Suprapubic skin (tissue), 4 donors: ENCODE results near the gene JOSD2.

ENCODE experiments used
- CTCF ChIP-seq, 2 donors: fragments of 200-600 bp in 1 of 2; fragments of 450-650 bp in 1 of 2; sonication (generic) in 1 of 2; IDR thresholded peaks; one replicate each; pipeline ENCODE4 v1.5.1; 2016 to 2019; ENCODE audit warnings: antibody characterized with exemption in 2 of 2, mild to moderate bottlenecking in 1 of 2, moderate library complexity in 1 of 2
- EP300 ChIP-seq: sonication (generic); formaldehyde crosslinking; IDR thresholded peaks from one replicate; pipeline ENCODE4 v1.6.1; 2017; ENCODE audit warnings: antibody characterized with exemption
- POLR2A ChIP-seq, 2 donors: fragments of 450-650 bp; IDR thresholded peaks; one replicate each; pipeline ENCODE4 v1.6.1; 2017; ENCODE audit warnings: antibody characterized with exemption in 2 of 2, mild to moderate bottlenecking in 2 of 2, moderate library complexity in 2 of 2
- POLR2AphosphoS5 ChIP-seq, 3 donors: sonication (generic); formaldehyde crosslinking; IDR thresholded peaks; one replicate each; pipeline ENCODE4 v1.6.1; 2017; ENCODE audit warnings: antibody characterized with exemption in 3 of 3

- TF ChIP-seq POLR2A (IDR thresholded peaks at IDR 0.05) (no peak), CTCF (IDR thresholded peaks at IDR 0.05) (no peak), EP300 (no peak), POLR2AphosphoS5 (IDR thresholded peaks at IDR 0.05) (no peak)
These were observed 26.3 kb upstream of the JOSD2 start for GRCh38 chr19:50537306-50537685.
